ENCODE data around the gene AGPAT4.

Gene AGPAT4

DNA sequence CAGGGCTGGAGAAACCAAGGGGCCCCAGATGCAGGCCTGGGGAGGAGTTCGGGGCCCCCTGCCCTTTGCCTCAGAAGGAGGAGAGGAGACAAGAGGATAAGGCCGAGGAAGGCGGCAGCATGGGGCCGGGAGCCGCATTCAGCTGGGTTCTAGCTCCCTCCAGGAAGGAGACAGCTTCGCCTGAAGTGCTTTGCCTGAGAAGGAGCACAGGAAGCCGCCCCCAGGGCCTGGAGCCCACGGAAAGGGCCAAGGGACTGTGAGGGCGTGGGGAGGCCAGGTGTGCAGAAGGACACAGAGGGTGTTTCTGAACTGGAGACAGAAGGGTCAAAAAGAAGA, 121.4 kb downstream of the AGPAT4 start:
- FAIRE-seq (no peak), DNase-seq (ENCODE audit: insufficient read length, low spot score) (no peak)
- no peak for TF ChIP-seq POLR2A (IDR thresholded peaks at IDR 0.05; ENCODE audit: low read depth, low read length)

DNA sequence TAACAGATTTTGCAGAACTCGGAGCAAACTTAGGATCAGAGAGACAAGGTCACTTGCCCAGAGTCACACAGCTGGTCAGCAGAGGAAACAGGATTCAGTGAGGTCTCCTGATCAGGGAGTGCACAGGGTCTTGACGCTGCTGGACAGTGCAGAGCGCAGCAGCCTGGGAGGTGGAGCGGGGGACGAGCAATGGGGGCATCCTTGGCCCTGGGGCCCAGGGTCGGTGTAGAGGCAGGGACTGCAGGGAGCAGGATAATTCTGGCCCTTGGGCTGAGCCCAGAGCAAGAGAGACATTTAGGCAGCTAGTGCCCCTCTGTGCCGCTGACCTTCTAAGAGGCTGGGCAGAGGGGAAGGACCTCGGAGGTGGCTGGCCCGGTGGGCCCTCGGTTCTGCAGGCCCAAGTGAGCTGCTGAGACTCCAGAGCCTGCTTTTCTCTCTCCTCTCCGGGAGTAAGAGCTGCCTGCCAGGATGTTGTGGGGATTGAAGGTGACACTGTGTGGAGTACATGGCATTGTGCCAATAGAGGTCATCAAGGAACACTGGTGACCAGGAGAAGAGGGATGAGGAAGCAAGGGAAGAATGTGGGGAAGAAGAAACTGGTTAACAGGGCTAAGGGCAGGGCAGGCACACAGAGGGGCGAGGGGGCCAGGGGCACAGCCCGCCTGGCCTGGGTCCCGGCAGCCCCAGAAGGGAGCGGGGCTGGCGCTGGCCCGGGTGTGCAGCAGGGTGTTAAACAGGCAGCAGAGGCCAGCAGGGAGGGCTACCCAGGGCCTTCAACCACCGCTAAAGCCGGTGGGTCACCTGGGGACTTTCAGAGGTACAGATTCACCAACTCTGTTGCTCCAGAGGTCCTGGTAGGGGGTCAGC, 122.0 kb downstream of the AGPAT4 start:
- no peak for DNase-seq (ENCODE audit: insufficient read length, low spot score)
- FAIRE-seq = no peak
- no peak for TF ChIP-seq POLR2A (IDR thresholded peaks at IDR 0.05; ENCODE audit: low read depth, low read length)

DNA sequence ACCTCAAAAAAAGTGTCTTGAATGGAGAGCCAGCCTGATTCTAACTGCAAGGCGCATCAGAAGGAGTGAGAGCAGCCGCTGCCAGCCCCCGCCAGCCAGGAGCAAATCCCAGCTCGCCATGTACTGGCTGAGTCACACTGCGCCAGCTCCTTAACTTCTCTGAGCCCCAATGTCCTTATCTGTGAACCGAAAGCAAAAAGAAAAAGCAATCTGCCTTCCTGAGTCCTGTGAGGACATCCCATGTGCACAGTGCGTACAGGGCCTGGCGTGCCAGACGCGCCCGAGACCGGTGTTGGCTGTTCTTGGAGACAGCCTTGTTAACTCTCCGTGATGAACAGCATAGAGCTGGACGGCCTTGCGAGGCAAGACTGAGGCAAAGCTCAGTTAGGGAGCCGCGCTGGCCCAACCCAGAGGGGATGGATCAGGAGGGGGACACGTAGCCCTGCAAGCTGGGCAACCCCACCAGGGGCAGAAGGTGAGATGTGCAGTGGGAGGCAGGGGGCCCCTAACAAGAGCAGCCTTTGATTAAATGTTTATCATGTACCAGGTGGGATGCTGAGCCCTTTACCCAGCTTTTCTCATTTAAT, 122.7 kb downstream of the AGPAT4 start:
- FAIRE-seq (no peak), DNase-seq (ENCODE audit: insufficient read length, low spot score) (no peak)
- no peak for TF ChIP-seq POLR2A (IDR thresholded peaks at IDR 0.05; ENCODE audit: low read depth, low read length)

DNA sequence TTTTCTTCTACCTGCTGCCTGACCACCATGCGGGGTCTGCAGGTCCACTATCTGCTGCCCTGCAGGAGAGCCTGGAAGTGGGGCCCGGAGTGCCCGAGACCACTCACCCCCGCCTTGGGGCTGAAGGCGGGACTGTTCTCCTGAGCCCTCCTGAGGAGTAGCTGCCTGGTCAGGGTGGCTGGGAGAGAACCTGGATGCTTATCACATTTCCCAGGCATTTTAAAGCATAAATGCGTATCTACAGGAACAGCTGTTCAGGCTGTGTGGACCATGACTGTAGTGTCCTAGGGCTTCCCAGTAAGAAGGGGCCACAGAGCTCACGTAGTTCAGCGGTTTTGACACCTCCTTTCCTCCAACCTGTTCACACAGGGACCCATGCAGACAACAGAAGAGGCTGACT, 123.3 kb downstream of the AGPAT4 start:
- DNase-seq (ENCODE audit: insufficient read length, low spot score) (no peak), FAIRE-seq (no peak)
- no peak for TF ChIP-seq POLR2A (IDR thresholded peaks at IDR 0.05; ENCODE audit: low read depth, low read length)

DNA sequence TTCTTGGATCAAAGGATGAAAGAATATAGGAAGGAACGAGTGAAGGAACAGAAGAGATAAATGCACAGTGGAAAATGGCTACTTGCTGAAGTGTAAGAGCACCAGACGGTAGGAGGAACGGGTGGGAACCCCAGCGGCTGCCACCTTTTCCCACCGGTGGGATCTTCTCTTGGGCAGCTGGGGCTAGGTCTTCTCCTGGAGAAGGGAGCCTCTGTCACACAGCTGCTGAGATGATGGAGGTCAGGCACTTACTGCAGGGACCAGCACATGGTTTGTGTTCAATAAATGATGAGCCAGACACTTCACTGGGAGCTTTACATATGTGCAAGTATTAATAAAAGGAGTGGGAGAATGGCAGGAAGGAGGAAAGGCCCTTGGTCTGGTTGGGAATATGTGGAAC, 123.7 kb downstream of the AGPAT4 start:
- DNase-seq (ENCODE audit: insufficient read length, low spot score) (no peak), FAIRE-seq (no peak)
- no peak for TF ChIP-seq POLR2A (IDR thresholded peaks at IDR 0.05; ENCODE audit: low read depth, low read length)

DNA sequence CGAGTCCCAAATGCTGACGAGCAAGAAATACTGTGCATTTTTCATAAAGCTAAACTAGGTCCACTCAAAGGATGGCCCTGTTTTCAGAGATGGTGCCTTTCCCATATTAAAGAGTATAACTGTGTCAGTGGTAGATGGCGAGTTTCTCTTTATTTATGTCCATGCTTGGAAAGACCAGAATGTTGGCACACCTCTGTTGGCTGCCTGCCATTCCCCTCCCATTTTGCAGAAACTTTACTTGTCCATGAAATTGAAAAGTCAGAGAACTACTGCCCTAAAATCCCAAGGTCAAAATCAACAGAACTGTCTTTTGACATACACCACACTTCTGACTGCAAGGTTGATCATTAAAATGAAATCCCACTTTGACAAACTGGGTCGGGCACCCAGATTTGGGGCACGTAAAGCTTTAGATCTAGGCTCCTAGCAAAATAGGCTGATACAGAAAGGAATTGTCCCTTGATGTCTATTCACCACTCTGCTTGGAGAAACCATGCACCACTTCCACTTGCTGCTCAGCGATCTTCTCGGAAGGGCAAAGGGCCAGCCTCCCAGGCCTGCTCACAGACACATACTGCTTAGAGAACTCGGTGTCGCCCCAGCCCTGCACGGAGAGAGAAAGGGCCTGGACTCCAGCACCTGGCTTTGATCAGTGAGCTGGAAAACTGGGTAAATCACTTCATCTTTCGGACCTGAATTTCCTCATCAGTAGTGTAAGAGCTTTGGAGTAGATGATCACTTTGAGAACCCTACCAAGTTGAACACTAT, 130.0 kb downstream of the AGPAT4 start:
- FAIRE-seq (no peak), DNase-seq (ENCODE audit: insufficient read length, low spot score) (no peak)
- TF ChIP-seq POLR2A (IDR thresholded peaks at IDR 0.05; ENCODE audit: low read depth, low read length) = no peak

DNA sequence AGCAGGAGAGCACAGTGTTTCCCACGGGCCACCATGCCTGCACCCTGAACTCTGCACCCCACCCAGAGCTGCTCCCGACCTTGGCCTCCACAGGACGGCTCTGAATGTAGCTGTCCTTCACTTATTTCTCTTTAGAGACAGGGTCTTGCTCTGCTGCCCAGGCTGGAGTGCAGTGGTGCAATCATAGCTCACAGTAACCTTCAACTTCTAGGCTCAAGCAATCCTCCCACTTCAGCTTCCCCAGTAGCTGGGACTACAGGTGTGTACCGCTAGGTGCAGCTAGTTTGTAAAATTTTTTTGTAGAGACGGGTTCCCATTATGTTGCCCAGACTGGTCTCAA, 130.9 kb downstream of the AGPAT4 start:
- DNase-seq (ENCODE audit: insufficient read length, low spot score) = no peak
- FAIRE-seq = no peak
- no peak for TF ChIP-seq POLR2A (IDR thresholded peaks at IDR 0.05; ENCODE audit: low read depth, low read length)

DNA sequence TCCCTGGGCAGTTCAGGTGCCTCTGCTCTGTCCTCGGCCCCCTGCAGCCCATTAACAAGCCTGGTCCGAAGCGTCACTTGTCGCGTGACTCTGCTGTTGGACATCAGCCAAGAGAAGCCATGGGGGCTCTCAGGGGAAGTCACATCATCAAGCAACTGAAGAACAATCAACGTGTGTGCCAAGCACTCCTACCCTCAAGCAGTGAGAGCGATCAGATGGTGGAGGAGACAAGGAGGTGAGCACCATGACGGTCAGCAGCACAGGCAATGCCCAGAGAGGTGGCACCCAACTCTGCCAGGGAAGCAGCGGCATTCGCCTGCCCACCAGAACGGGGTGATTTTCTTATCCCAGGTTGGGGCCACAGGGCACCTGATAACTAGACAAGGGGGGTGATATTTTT, 132.7 kb downstream of the AGPAT4 start:
- no peak for TF ChIP-seq POLR2A (IDR thresholded peaks at IDR 0.05; ENCODE audit: low read depth, low read length)
- no peak for FAIRE-seq
- no peak for DNase-seq (ENCODE audit: insufficient read length, low spot score)

DNA sequence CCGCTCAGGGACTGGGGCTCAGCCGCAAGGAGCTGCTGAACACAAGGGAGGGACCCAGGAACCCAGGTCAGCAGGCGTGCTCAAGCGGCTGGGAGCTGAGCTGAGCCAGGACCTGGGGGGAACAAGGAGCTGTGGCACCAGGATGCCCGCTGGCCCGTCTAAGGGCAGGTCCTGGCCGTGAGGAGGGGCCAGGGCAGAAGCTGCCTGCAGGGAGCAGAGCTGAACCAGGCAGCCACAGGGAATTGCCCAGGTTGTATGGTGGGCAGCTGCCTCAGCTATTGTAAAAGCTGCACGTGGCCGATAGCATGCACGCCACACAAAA, 133.3 kb downstream of the AGPAT4 start:
- TF ChIP-seq POLR2A (IDR thresholded peaks at IDR 0.05; ENCODE audit: low read depth, low read length) = no peak
- DNase-seq (ENCODE audit: insufficient read length, low spot score) = no peak
- FAIRE-seq = no peak

DNA sequence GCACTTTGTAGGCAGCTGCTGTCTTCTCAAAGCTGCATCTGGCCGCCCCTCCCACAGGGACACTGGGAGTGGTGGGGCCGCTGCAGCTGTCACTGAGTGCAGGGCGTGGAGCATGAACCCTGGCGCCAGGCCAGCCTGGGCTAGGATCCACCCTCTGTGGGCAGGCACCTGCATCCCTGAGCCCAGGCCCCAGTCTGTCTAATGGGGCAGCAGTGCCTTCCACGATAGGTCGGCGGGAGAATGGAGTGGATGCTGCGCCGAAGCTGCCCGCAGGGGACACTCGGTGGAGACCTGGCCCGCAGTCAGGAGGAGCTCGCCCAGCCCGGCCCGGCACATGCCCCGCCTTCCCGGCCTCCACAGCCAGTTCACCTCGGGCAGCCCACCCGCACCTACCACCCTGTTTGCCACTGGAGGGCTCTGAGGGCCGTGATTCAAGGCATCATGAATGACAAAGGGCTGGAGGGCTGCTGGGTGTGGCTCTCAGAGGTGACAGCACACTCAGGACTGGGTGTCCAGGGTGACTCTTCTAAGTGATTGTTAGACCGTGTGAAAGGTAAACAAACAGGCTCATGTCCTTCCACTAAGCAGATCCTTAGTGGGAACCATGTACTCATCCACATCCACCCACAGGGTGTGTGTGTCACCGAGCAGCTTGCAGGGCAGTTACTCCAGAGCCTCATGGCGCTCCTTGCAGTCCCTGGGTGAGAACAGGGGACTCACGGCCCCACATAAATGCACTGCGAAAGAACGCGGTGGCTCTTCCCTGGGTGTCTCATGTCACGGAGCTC, 133.9 kb downstream of the AGPAT4 start:
- FAIRE-seq (no peak), DNase-seq (ENCODE audit: insufficient read length, low spot score) (no peak)
- TF ChIP-seq POLR2A (IDR thresholded peaks at IDR 0.05; ENCODE audit: low read depth, low read length) = no peak

DNA sequence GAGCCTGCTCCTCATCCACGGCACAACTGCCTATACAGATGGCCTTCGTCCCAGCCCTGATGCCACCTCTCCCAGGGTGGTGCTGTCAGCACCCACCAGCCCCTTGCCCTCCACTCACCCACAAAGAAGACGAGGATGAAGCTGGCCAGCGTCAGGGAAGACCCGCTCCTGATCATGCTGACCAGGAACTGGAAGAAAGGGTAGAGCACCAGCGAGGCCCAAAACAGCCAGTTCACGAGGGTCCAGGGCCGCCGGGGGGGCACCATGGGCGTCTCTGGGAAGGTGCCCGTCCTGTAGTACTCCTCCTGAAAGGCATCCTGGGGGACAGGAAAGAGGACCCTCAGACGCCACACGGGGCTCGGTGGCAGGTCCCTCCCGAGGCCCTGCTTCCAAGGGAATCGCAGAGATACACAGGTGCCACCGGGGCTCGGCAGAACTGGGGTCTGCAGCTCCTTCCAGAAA, 134.5 kb downstream of the AGPAT4 start:
- FAIRE-seq = no peak
- no peak for DNase-seq (ENCODE audit: insufficient read length, low spot score)
- TF ChIP-seq POLR2A (IDR thresholded peaks at IDR 0.05; ENCODE audit: low read depth, low read length) = no peak

DNA sequence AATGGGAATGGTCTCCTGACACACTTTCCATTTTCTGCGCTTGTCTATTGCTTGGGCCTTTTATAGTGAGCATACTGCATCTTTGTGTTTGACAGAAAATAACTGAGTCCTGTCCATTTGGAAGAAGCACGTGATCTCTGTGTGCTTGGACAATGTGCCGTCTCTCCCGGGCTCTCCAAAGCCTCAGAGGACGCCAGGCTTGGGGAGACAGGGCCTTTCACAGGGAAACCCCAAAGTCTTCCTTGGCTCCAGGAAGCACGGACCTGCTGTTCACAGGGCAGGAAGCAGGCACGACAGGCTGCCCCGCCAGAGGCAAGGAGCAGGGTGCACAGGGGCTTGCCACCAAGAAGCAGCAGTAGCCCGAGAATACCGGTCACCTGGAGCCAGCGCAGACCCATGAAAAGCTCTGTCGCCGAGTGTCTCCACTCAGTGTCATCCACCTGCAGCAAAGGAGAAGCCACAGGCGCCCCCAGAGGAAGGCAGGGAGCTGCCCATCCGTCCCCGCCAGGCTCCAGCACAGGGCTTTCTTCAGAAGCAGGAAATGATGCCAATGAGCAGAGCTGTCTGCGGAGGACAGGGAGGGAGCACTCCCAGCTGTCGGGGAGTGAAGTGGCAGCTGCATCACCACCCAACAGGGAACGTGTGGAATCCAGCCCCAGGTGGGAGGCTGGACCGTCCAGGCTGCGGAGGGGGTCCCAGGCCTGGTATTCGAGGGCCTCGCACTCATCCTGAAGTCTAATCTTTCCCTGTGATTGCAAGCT, 135.1 kb downstream of the AGPAT4 start:
- no peak for DNase-seq (ENCODE audit: insufficient read length, low spot score)
- FAIRE-seq = no peak

DNA sequence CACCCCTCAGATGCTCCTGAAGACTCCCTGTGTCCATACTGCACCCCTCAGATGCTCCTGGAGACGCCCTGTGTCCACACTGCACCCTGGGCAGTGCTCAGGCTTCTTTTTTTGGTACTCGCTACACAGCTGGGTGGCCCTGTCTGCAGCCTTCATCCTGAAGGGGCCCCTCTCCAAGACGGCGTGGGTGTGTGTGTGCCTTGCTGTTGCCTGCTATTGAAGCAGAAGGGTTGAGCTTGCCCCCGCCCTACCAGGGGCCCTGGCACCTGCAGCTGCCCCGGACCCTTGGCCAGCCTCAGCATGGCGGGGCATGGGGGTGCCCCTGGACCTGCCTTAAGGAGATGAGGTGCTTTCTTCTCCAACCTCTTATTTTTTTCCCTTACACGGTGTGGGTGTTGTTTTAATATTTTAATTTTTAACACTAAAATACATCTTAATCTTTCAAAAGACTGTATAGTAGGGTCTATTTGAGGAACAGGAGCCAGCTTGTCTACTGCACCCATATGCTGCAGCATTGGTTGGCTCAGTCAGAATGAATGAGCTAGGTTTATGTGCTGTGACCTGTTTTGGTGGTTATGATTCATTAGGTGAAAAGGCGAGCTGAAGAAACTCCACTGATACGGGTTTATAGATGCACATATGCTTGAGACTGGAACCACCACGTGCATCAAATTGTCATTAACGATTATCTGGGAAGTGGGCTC, 135.9 kb downstream of the AGPAT4 start:
- TF ChIP-seq POLR2A (IDR thresholded peaks at IDR 0.05; ENCODE audit: low read depth, low read length) = no peak
- DNase-seq (ENCODE audit: insufficient read length, low spot score) (no peak), FAIRE-seq (no peak)

More for the DNA sequence above, 135.1 kb downstream of the AGPAT4 start:
- no peak for TF ChIP-seq POLR2A (IDR thresholded peaks at IDR 0.05; ENCODE audit: low read depth, low read length)

Measured in H54 (cell line).